ENCODE results near the gene MACROD2.
A peak's percentile ranks its signal among the peaks of the same experiment; 100 is the strongest.
"Not testable (repeated sequence)": the region's sequence is repeated elsewhere in the genome, so short reads cannot be mapped to it uniquely, and the experiment has no call there.

The MACROD2 gene

GRCh38 chr20:13995086-13995665 lies at the start of gene MACROD2:
MACROD2 (plus strand) TSS chr20:13995516.
- peak; percentile 51 for DNase-seq (ENCODE audit: low spot score)

GRCh38 chr20:13947719-13948118 lies 47.6 kb upstream of the MACROD2 start:
- no peak for DNase-seq (ENCODE audit: low spot score)

GRCh38 chr20:13953227-13953626 lies 42.1 kb upstream of the MACROD2 start:
- no peak for DNase-seq (ENCODE audit: low spot score)

GRCh38 chr20:13960119-13960518 lies 35.2 kb upstream of the MACROD2 start:
- no peak for DNase-seq (ENCODE audit: low spot score)

- DNase-seq (ENCODE audit: low spot score): no peak
These were observed 34.8 kb upstream of the MACROD2 start for GRCh38 chr20:13960525-13960924.

GRCh38 chr20:13984211-13984610 lies 11.1 kb upstream of the MACROD2 start:
- DNase-seq (ENCODE audit: low spot score): no peak

GRCh38 chr20:13990465-13990864 lies 4.9 kb upstream of the MACROD2 start, which contains the start of gene SEL1L2:
SEL1L2 (minus strand) TSS chr20:13990614; CDS start chr20:13990534, 80 bp downstream.
- DNase-seq (ENCODE audit: low spot score): no peak

- DNase-seq (ENCODE audit: low spot score): no peak
These were observed 4.0 kb upstream of the MACROD2 start for GRCh38 chr20:13991311-13991710.

- not testable (repeated sequence) for DNase-seq (ENCODE audit: low spot score)
These were observed 3.4 kb upstream of the MACROD2 start for GRCh38 chr20:13991955-13992354.

- DNase-seq (ENCODE audit: low spot score): no peak
These were observed 525 bp downstream of the MACROD2 start for GRCh38 chr20:13995841-13996240.

GRCh38 chr20:13996265-13996664 lies 949 bp downstream of the MACROD2 start:
- DNase-seq (ENCODE audit: low spot score): no peak

GRCh38 chr20:14000917-14001316 lies 5.6 kb downstream of the MACROD2 start:
- DNase-seq (ENCODE audit: low spot score): no peak

GRCh38 chr20:14005996-14006395 lies 10.7 kb downstream of the MACROD2 start:
- DNase-seq (ENCODE audit: low spot score): no peak

GRCh38 chr20:14009208-14009607 lies 13.9 kb downstream of the MACROD2 start:
- no peak for DNase-seq (ENCODE audit: low spot score)

- DNase-seq (ENCODE audit: low spot score): no peak
These were observed 17.4 kb downstream of the MACROD2 start for GRCh38 chr20:14012671-14013070.

- DNase-seq (ENCODE audit: low spot score): no peak
These were observed 35.7 kb downstream of the MACROD2 start for GRCh38 chr20:14030991-14031390.

GRCh38 chr20:14033310-14033709 lies 38.0 kb downstream of the MACROD2 start:
- no peak for DNase-seq (ENCODE audit: low spot score)

- no peak for DNase-seq (ENCODE audit: low spot score)
These were observed 41.3 kb downstream of the MACROD2 start for GRCh38 chr20:14036567-14036966.

GRCh38 chr20:14044712-14045276 lies 49.5 kb downstream of the MACROD2 start:
- DNase-seq (ENCODE audit: low spot score): not testable (repeated sequence)

- DNase-seq (ENCODE audit: low spot score): no peak
These were observed 51.2 kb downstream of the MACROD2 start for GRCh38 chr20:14046534-14046933.

- DNase-seq (ENCODE audit: low spot score): no peak
These were observed 53.8 kb downstream of the MACROD2 start for GRCh38 chr20:14049111-14049510.

GRCh38 chr20:14051454-14051853 lies 56.1 kb downstream of the MACROD2 start:
- DNase-seq (ENCODE audit: low spot score): no peak

- DNase-seq (ENCODE audit: low spot score): peak; percentile 3
These were observed 59.9 kb downstream of the MACROD2 start for GRCh38 chr20:14055127-14055742.

- no peak for DNase-seq (ENCODE audit: low spot score)
These were observed 66.9 kb downstream of the MACROD2 start for GRCh38 chr20:14062171-14062570.

Data from germinal center (tissue), 1 donor.